ENCODE measurements around the gene LINGO4. TPM values are rescaled to one million over a fixed set of nuclear protein-coding genes. Genes with fewer than 3 reads are reported as not detected.

Gene LINGO4
- total RNA-seq, 6 experiments from 2014 or later: not detected

DNA sequence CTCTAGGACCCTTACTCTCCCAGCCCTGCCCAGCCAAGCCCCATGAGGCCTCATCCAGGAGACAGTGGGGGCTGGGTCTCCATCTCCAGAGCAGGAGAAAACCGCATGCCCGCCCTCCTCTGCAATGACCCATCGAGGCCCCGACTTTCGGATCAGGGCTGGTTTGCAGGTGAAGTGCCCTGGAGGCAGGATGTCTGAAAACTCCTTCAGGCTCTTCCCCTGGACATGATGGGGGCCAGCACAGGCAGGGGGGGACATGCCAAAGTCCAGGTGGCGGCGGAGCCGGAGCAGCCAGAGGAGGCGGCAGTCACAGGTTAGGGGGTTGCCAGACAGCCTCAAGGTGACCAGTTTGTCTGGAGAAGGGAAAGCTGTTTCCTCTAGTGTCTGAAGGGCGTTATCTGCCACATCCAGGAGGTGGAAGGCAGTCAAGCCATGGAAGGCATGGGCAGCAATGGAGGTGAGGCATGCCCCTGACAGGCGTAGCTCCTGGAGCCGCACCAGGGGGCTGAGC lies 3.9 kb downstream of the LINGO4 start:
- Mint-ChIP-seq H3K36me3 (ENCODE audit: low read depth) (no peaks in the 10 kb centered on the region), H3K4me1 (ENCODE audit: low read depth) (peaks cover 8% of the 10 kb centered on the region), H3K9me3 (no peaks in the 10 kb centered on the region), H3K4me3 (no peak overlapping the region), H3K27ac (no peak overlapping the region), H3K27me3 (ENCODE audit: insufficient read depth) (peaks cover 62% of the 10 kb centered on the region)
- TF ChIP-seq CTCF (IDR thresholded peaks at IDR 0.05): no peak
- DNase-seq: no peak

DNA sequence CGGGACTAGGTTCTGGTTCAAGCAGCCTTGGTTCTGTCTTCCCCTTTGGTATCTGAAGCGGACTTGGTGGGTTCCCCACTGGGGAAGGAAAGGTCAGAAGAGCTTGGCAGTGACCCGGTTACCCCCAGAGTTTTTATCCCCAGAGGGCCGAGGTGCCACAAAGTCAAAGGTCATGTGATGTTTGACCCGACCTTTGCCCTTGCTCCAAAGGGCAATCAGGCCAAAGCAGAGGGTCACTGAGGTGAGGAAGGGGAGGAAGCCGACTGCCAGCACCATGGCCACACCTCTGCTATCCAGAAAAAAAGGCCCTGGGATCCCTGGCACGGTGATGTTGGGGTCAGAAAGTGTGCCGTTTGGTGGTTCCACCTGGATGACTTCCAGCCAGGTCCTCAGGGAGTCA lies 4.4 kb downstream of the LINGO4 start:
- H3K9me3 Mint-ChIP-seq: no peaks in the 10 kb centered on the region
- no peak for TF ChIP-seq CTCF (IDR thresholded peaks at IDR 0.05)
- H3K36me3 Mint-ChIP-seq (ENCODE audit: low read depth): no peaks in the 10 kb centered on the region
- peaks cover 8% of the 10 kb centered on the region for H3K4me1 Mint-ChIP-seq (ENCODE audit: low read depth)
- no peak for DNase-seq
- H3K4me3 Mint-ChIP-seq: no peak overlapping the region
- H3K27ac Mint-ChIP-seq: no peak overlapping the region
- H3K27me3 Mint-ChIP-seq (ENCODE audit: insufficient read depth): peaks cover 61% of the 10 kb centered on the region

DNA sequence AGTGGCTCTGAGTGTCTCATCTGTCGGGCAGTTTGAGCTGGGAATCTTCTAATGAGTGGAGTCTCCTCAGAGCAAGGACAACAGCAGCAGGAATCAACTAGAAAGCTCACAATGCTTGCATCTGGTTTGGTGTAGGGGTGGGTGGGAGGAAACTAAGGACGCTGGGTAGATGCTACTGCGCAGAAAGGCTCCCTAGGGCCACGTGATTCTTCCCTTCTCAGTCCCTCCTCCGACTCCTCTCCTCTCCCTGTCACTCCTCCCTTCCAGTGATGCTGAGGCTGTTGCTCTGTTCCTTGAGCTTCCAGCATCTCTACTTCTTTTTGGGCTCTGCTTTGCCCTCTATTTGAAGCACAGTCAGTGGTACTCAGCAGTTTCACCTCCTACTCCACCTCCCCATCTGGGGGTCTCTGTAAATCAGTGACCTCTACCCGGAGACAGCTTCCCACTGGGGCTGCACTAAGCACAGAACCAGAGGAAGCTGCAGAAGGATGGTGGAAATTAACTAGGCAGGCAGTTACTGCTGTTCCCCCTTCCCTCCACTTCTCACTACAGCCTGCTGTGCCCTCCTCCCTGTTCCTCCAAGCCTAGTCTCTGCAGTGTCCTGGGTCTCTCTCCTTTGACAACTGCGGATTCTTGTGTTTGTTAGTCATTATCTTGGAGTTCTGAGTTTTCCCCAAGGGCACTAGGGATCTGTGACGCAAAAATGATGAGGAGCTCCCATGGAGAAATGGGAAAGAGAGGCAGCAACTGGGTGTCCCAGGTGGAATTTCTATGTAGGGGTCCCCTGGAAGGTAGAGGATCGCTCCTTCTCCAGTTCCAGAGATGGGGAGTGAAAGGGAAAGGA lies 5.8 kb downstream of the LINGO4 start:
- no peak overlapping the region for H3K4me3 Mint-ChIP-seq
- no peaks in the 10 kb centered on the region for H3K9me3 Mint-ChIP-seq
- H3K27ac Mint-ChIP-seq: no peak overlapping the region
- no peak for TF ChIP-seq CTCF (IDR thresholded peaks at IDR 0.05)
- peaks cover 8% of the 10 kb centered on the region for H3K4me1 Mint-ChIP-seq (ENCODE audit: low read depth)
- DNase-seq: peak; percentile 11
- H3K36me3 Mint-ChIP-seq (ENCODE audit: low read depth): no peaks in the 10 kb centered on the region
- H3K27me3 Mint-ChIP-seq (ENCODE audit: insufficient read depth): peaks cover 47% of the 10 kb centered on the region

DNA sequence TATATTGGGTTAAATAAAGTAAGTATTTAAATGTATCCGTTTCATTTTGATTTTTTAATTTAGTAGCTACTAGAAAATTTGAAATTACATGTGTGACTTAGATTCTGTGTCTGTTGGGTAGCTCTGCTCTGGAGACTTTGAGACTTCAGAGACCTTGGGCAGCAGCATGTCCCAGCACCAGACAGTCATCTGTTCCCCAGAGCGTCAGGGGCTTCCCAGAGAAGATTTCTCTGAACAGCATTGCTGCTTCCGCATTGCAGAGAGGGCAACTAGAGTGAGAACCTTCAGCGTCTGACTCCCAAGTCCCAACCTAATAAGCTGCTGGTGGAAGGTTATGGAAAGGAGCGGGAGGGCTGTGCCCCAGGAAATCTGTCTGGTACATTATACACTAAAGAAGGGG lies 6.6 kb downstream of the LINGO4 start:
- TF ChIP-seq CTCF (IDR thresholded peaks at IDR 0.05): no peak
- no peaks in the 10 kb centered on the region for H3K9me3 Mint-ChIP-seq
- peaks cover 39% of the 10 kb centered on the region for H3K27me3 Mint-ChIP-seq (ENCODE audit: insufficient read depth)
- H3K4me1 Mint-ChIP-seq (ENCODE audit: low read depth): peaks cover 8% of the 10 kb centered on the region
- H3K4me3 Mint-ChIP-seq: no peak overlapping the region
- no peak overlapping the region for H3K27ac Mint-ChIP-seq
- no peak for DNase-seq
- H3K36me3 Mint-ChIP-seq (ENCODE audit: low read depth): no peaks in the 10 kb centered on the region

DNA sequence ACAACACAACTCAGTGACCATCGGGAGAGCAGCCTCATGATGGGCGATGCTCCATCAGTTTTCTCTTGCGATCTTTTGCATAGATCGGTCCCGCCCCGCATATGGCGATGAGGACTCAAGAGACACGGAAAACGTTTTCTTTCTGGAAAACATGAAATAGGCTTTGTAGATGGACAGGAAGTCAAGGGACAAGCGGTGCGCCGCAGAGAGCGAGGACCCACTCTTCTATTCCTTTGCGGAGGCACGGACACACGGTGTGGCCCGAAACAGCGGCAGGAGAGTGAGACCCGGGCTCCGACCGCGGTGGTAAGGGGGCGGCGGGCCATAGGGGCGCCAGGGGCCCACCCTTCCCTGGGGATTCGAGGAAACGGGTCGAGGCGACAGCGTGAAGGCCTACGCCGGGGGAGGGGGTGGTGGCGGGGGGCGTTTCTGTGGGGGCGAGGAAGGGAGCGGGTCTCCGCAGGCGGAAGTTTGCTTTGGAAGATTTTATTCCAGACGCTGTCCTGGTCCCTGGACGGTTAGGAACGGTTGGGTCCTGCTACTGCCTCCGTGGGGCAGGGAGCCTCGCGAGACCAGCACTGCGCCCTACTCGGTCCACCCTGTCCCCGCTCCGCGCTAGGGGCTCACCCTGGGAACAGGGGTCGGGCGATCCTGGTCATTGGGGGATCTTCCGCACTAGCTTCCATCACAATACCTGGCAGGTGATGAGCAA lies 14.1 kb downstream of the LINGO4 start:
- no peaks in the 10 kb centered on the region for H3K36me3 Mint-ChIP-seq (ENCODE audit: low read depth)
- H3K4me3 Mint-ChIP-seq: peak overlapping the region; percentile 89
- no peak for TF ChIP-seq CTCF (IDR thresholded peaks at IDR 0.05)
- H3K4me1 Mint-ChIP-seq (ENCODE audit: low read depth): peaks cover 25% of the 10 kb centered on the region
- H3K27ac Mint-ChIP-seq: no peak overlapping the region; the same call in 1 of the 2 replicates
- H3K9me3 Mint-ChIP-seq: no peaks in the 10 kb centered on the region
- H3K27me3 Mint-ChIP-seq (ENCODE audit: insufficient read depth): peaks cover 14% of the 10 kb centered on the region
- DNase-seq: no peak

Measured in HFFc6 (cell line).